NCI-H510A (cell line): ENCODE data around the gene PSORS1C1.

Experiments
- DNase-seq: peaks from one replicate; lab custom pipeline; 2025; lab: John Stamatoyannopoulos, UW

PSORS1C1 gene

DNA sequence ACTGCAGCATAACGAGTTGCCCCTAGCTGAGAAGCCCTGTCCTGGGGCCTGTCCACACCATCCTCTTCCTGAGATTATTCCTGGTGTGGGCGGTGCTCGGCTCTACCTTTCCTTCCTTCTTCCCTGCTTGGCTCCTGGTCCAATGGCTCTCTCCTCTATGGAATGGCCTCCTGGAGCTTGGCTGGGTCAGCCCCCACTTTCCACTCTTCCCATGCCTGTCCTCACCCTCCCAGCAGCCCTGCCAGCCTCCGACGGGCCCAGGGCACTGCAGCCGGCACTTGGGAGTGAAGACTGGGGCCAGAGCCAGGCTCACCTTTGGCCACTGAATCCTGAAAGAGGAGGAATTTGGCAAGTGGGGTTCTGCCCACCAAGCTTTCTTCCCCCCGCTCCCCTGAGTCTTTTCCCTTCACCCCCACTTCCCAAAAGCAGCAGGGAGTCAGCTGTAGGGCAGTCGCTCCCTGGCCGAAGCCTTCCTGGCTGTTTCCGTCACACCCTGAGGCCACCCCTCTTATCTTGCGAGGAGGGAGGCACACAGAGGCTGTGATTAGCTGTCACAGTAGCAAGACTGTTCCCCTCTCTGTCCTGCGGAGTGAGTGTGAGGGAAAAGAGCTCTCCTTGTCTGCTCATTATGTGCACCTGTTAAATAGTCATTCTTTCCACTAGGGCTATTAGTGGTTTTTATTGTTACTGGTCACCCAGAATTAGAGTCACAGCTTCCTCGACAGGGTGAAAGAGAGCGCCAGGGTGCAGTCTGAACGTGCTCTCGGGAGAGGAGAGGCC is 12.0 kb downstream of the PSORS1C1 start:
- no peak for DNase-seq

GRCh38 chr6:31128093-31128676 is 13.6 kb downstream of the PSORS1C1 start:
- no peak for DNase-seq

GRCh38 chr6:31129130-31129529 is 14.5 kb downstream of the PSORS1C1 start:
- no peak for DNase-seq

- DNase-seq: no peak
These were observed 16.2 kb downstream of the PSORS1C1 start for GRCh38 chr6:31130751-31131150.

GRCh38 chr6:31131595-31131994 is 17.0 kb downstream of the PSORS1C1 start:
- DNase-seq: no peak

- no peak for DNase-seq
These were observed 18.2 kb downstream of the PSORS1C1 start for GRCh38 chr6:31132806-31133205.

DNA sequence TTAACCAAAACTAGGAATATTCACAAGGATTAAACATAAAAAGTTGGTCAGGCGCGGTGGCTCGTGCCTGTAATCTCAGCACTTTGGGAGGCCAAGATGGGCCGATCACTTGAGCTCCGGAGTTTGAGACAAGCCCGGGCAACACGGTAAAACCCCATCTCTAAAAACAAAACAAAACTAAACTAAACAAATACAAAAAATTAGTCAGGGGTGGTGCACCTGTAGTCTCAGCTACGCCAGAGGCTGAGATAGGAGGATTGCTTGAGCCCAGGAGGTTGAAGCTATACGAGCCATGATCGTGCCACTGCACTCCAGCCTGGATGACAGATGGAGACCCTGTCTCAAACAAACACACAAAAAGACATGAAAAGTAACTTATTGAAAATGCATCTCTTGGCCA is 21.1 kb downstream of the PSORS1C1 start:
- DNase-seq: no peak

DNA sequence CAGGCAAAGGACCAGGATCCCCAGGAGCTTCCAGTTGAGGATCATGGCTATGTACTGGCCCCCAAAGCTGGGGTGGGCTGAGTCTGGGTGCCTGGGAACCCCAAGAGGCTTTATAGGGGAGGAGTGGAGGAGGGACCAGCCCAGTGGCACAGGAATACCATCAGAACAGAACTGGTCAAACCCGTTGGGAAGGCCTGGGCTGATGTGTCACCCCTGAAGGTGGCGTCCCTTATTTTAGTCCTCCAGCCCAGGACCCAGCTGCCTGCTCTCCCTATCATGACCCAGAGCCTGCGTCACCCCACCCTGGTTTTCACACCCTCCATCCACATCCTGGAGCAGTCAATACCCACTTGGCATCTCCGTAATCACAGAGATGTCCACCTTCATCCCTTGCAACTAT is 24.4 kb downstream of the PSORS1C1 start, which contains the start of gene PSORS1C2:
PSORS1C2 (minus strand) TSS at position 85 of the 400 bp plus-strand sequence; CDS start at position 45, 40 bp downstream.
- no peak for DNase-seq

DNA sequence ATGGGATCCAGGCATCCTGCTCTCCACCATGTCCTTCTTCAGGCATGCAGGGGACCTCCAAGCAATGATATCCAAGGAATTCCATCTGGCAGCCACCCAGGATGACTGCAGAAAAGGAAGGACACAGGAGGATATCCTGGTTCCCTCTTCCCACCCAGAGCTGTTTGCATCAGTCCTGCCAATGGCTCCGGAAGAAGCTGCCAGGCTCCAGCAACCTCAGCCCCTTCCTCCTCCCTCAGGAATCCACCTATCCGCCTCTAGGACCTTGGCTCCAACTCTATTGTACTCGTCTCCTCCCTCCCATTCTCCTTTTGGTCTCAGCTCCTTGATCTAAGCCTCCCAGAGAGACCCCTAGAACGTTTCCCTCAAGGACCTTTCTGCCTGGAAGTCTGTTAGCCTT is 25.0 kb downstream of the PSORS1C1 start:
- no peak for DNase-seq

DNA sequence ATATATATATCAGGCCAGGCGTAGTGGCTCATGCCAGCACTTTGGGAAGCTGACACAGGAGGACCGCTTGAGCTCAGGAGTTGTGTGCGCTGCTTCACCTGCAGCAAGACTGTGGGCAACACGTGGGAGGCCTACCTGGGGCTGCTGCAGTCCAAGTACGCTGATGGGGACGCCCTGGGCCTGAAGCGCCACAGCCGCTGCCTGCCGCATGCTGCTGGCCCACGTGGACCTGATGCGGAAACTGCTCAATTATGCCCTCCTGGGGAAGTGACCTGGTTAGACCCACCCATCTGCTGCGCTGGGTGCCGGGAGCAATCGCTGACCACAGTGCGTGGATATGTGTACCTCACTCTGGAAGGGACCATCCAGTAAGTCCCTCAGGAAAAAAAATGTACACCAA is 26.0 kb downstream of the PSORS1C1 start:
- no peak for DNase-seq

- no peak for DNase-seq
These were observed 27.8 kb downstream of the PSORS1C1 start for GRCh38 chr6:31142361-31142761.

DNA sequence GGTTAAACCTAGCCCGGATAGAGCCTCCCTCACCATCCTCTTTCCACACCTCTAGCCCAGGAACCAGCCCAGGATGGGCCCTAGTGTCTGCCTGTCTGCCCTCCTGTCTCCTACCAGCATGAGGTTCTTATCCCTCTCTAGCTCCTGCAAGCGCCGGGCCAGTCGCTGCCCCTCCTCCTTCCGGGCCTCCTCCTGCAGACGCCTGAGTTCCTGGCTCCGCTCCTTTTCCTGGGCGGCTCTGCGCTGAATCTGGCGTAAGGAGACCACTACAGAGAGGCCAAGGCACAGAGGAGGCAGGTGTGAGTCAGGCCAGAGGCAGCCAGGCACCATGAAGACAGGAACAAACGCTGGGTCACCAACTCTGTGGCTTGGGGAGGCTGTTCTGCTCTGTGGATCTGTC is 28.5 kb downstream of the PSORS1C1 start:
- DNase-seq: no peak

GRCh38 chr6:31144296-31144969 is 29.8 kb downstream of the PSORS1C1 start:
- DNase-seq: no peak

DNA sequence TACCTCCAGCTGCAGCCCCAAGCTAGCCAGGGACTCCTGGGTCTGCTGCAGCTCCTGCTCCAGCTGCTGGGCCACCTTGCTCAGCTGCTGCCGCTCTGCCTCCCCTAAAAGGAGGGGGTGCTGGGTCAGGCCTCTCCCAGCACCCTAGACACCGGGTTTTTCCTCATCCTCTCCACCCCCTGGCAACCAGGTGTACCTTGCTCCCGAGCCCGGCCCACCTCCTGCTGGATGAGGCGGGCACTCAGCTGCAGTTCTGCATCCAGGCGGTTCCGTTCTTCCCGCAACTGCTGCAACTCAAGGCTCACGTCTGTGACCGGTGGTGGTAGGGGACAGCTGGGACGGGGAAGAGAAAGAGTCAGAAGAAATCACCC is 30.4 kb downstream of the PSORS1C1 start:
- DNase-seq: no peak

DNA sequence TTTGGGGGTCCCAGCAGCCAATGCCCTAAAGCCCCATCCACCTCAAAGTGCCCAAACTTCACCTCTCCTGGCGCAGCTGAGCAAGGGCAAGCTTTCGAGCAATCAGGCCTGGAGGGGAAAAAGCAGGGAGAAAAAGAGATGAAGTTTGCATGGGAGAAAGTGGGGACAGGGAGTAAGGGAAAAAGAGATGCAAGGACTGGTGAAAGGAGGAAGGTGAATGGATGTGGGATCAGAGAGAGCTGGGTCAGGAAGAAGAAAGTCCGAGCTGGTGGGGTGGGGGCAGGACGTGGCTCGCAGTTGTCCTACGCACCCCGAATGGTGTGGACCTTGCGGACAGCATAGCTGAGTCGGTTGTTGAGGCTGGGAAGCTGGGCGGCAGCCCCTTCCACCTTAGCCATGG is 30.8 kb downstream of the PSORS1C1 start:
- no peak for DNase-seq

DNA sequence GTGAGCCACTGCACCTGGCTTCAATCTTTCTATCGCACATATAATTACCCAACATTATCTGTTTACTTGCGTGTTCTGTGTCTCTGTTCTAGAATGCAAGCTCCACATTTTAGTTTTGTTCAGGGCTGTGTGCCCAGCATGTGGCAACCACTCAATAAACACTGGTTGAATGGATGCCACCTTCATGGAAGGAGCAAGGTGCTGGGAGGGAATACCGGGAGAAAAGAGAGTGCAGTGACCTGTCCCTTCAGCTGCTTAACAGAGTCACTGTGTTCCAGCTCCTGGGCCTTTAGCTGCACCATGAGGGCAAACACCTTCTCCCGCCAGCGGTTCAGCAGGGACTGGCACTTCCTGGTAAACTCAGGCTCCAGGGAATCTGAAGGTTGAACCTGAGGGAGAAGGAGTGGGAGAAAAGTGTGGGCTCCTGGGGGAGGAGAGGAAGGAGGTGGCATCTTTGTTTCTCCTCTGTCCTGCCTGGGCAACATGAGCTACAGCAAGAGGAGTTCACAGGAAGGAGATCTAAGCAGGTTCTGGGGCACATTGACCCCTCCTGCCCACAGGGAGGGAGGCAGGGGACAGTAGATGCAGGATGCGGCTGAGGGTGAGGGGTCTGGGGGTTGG is 35.3 kb downstream of the PSORS1C1 start:
- no peak for DNase-seq

DNA sequence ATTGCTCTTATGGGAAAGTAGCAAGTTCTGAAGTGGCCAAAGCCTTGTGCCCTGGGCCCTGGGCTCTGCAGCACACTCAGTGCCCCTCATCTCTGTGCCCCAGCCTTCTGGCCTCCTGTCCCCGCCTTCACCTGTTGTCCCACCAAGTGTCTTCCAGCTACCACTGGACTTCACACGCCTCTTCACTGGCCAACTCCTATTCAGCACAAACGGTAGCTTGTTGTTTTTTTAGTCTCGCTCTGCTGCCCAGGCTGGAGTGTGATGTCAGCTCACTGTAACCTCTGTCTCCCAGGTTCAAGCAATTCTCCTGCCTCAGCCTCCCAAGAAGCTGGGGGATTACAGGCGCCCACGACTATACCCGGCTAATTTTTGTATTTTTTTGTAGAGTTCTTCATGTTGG is 38.2 kb downstream of the PSORS1C1 start:
- DNase-seq: no peak

- no peak for DNase-seq
These were observed 39.8 kb downstream of the PSORS1C1 start for GRCh38 chr6:31154436-31154835.

DNA sequence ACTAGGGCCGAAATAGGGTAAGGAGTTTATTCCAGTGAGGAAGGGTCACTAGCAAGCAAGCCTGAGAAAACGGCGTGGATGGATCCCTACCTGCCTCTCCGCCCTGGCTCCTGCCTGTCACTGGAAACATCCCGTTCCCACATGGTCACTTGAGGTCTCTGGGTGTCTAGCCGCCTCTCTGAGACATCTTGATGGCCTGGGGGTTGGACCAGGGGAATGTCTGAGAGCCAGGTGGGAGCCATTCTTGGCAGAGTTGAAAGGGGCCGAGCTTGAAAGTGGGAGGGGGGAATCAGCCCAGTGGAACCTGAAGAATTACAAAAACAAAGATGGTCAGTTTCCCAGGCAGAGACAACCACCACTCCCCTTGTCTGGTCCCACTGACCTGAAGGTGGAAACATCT is 42.0 kb downstream of the PSORS1C1 start:
- no peak for DNase-seq

GRCh38 chr6:31157513-31158139 is 43.0 kb downstream of the PSORS1C1 start, which contains the start of gene CCHCR1:
CCHCR1 (minus strand) TSS chr6:31157802; CDS start chr6:31157600, 202 bp downstream.
- DNase-seq: no peak

DNA sequence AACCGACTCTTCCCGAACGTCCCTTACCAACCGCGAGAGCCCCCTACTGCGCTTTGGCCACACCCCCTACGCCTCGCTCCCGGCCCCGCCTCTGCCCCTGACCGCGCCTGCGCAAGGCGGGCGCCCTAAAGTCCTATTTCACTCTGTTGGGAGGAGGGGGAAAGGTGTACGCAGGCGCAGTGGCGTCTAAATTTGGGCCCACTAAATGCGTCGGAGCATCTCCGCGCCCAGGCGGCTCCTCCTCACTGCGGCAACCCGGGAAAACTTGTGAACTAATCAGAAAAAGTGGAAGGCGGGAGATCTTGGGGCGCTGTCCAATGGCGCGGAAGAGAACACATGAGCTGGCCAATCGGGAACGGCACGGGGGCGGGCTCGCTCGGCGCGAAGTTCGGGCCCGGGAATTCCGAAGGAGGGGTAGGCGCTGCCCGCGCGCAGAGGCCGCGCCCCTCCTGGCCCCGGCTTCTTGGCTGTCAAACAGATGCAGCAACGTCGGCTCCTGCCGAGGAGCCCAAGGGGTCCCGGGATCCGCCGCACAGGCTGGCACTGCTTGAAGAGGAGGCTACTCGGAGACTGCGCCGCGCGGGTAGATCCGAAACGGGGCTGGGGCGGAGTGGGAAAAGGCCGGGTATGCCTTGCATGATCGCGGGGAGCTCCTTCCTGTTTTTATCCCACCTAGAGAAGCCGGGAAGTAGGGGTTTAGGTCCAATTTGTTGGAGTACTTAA is 43.7 kb downstream of the PSORS1C1 start, which contains the start of gene TCF19:
TCF19 (plus strand) TSS at position 450 of the 723 bp plus-strand sequence. CDS start 881 bp downstream, outside the sequence.
- peak; percentile 98 for DNase-seq
